PC-3 (cell line): Measurements from ENCODE around the gene SH2B3.
"Not testable (repeated sequence)": the region's sequence is repeated elsewhere in the genome, so short reads cannot be mapped to it uniquely, and the experiment has no call there.

Source experiments
- CTCF ChIP-seq: fragments of 300-600 bp; sonication (generic); conservative IDR thresholded peaks from 2 replicates; pipeline ENCODE4 v1.5.1; 2017; ENCODE audit warnings: antibody characterized with exemption, low read depth, mild to moderate bottlenecking, low read length
- EZH2 ChIP-seq: fragments of 300-600 bp; sonication (generic); IDR thresholded peaks from one replicate; pipeline ENCODE4 v1.6.1; 2017; ENCODE audit warnings: antibody characterized with exemption, mild to moderate bottlenecking, low read length; ENCODE audit not compliant: unreplicated experiment
- EZH2phosphoT487 ChIP-seq: fragments of 300-600 bp; sonication (generic); IDR thresholded peaks from 2 replicates; pipeline ENCODE4 v1.6.1; 2018; ENCODE audit warnings: mild to moderate bottlenecking, antibody characterized with exemption, low read length, borderline replicate concordance

GRCh38 chr12:111399741-111400404, 5.8 kb upstream of the SH2B3 start:
- not testable (repeated sequence) for TF ChIP-seq CTCF, EZH2phosphoT487, EZH2
